ENCODE data around the gene ATP5F1E.

The ATP5F1E gene

DNA sequence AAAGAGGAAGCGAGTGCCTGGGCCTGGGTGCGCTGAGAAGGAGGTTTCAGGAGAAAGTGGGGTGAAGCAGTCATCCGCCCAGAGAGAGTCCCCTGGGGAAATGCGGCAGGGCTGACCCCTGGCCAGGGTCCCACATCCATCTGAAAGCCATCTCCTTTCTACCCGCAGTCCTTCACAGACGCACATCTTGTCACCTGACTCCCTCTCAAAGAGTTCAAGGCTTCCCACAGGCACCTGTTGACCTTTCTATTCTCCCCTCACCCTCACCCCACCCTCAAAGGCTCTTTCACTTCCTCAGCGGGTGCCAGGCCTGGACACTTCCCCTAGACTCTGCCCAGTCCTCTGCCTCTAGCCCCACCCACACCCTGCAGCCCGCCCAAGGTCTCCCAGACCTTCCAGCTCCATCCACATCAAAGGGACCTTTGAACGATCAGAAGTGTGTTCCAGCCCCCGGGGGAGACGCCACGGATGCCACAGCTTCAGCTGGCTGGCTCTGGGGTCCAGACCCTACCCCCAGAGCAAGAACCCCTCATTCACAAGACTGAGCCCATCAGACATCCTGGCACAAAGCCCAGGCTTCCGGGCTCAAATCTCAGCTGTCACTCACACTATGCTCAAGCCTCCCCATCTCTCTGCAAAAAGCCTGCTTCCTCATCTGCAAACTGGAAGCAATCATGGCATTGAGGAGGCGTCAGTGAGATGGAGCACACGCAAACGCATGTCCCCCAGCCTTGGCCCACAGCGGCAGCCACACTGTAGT lies 27.2 kb downstream of the ATP5F1E start:
- DNase-seq: no peak

- no peak for DNase-seq
Measured at GRCh38 chr20:59004493-59004762, 27.7 kb downstream of the ATP5F1E start.

- no peak for DNase-seq
Measured at GRCh38 chr20:59003836-59004492, 28.2 kb downstream of the ATP5F1E start.

GRCh38 chr20:59002874-59003399 lies 29.2 kb downstream of the ATP5F1E start:
- DNase-seq: no peak

GRCh38 chr20:59002388-59002787 lies 29.7 kb downstream of the ATP5F1E start:
- no peak for DNase-seq

GRCh38 chr20:59001449-59002171 lies 30.5 kb downstream of the ATP5F1E start:
- DNase-seq: no peak

- no peak for DNase-seq
Measured at GRCh38 chr20:59001068-59001448, 31.1 kb downstream of the ATP5F1E start.

DNA sequence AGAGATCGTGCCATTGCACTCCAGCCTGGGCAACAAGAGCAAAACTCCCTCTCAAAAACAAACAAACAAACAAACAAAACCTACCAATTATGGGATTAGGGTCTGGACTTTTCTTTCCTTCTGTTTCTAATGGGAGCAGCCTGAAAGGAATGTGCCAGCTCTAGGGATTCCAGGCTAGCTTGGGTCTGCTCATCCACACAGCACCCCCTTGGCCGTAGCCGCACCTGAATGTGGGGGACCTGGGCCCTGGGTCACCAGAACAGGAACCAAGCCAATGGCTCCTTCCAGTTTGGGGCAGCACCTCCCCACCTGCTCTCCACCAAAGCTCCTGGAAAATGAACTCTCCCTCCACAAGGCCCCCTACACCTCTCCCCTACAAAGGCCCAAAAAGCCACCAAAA lies 31.8 kb downstream of the ATP5F1E start:
- DNase-seq: no peak

DNA sequence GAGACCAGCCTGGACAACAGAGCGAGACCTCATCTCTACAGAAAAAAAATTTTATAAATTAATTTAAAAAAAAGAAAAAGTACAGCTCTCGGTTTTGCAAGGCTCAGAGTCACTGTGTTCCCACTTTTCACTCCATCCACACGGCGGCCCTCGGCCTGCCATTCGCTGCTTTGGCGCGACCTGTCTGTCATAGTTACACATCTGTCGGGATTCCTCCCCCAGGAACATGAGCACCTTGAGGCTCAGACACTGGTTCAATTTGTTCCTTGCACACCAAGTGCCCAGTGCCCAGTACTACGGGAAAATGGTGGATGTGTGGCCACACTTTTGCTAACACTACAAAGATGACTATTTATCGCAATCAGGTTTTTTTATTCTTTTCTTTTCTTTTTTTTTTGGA lies 33.5 kb downstream of the ATP5F1E start:
- no peak for DNase-seq

GRCh38 chr20:58997141-58997770 lies 34.9 kb downstream of the ATP5F1E start:
- DNase-seq: no peak

DNA sequence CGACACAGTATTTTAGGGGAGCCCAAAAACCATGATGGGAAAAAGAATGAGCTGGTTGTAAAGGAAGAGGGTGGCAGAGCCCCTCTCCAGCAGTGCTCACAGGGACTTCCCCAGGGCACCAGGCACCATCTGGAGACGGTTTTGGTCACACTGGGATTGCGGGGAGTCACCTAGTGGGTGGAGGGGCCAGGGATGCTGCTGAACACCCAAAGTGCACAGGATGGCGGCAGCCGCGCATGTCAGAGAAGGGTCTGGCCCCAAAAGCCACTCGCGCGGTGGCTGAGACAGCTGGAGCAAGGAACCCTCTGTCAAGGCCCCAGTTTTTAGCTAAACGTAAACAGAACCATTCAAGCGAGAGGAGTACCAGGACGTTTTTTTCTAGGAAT lies 35.9 kb downstream of the ATP5F1E start:
- no peak for DNase-seq

DNA sequence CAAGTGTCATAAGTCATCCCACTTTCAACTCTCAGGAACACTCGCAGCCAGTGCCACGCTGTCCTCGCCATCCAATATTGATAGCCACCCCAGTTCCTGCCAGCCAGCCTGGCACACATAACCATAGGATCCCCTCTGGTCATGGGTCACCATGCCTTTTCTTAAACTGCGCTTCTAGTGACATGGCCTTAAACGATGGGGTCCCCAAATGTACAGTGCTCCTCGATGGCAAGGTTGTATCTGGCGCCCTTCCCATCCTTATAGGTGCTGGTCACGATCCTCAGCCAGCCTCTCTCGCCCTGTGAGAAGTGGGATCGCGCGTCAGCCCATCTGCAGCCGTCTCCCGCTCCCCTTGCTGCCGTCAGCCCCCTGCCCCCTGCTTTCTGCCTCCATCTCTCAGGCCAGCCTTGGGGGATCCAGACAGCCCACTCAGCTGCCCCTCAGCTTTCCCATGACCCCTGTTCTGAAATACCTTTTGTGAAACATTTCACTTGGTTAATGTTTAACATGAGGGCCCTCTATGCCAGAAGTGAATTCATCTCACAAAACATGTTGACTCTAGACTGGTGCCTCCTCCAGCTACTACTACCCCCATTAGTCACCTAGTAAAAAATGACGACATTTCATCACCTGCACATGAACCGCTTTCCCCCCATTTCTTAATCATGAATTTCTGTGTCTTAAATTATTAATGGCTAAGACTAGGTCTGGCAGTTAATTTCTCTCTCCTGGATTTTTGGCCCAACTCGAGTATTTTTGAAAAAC lies 36.5 kb downstream of the ATP5F1E start:
- no peak for DNase-seq

GRCh38 chr20:58994390-58995159 lies 37.6 kb downstream of the ATP5F1E start:
- DNase-seq: no peak

DNA sequence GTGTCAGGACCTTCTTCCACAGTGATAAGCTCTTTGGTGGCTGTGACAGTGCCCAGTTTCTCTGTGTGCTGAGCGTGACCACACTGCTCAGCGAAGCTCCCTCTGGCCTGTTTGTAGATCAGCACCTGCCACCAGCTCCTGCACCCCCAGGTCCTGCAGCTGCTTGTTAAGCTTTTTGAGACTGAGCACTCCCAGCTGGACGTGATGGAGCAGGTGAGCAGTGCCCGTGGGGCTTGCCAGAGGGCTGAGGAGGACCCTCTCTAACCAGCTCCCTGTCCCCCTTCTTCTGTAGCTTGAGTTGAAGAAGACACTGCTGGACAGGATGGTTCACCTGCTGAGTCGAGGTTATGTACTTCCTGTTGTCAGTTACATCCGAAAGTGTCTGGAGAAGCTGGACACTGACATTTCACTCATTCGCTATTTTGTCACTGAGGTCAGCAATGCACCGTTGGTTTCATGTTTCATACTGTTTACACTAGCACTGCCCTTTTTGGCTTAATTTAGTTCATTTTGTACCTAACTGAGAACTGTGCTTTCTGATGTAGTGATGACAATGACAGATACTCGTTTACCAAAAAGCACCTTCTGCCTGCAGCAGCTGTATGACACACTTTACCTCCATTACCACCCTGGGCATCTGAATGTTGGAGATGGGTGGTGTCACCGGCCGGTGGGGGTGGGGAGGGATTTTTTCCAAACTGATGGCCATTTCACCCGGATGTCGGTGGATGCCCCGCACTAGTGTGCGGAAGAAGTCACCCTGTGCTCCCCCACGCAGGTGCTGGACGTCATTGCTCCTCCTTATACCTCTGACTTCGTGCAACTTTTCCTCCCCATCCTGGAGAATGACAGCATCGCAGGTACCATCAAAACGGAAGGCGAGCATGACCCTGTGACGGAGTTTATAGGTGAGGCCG lies 38.5 kb downstream of the ATP5F1E start:
- no peak for DNase-seq

DNA sequence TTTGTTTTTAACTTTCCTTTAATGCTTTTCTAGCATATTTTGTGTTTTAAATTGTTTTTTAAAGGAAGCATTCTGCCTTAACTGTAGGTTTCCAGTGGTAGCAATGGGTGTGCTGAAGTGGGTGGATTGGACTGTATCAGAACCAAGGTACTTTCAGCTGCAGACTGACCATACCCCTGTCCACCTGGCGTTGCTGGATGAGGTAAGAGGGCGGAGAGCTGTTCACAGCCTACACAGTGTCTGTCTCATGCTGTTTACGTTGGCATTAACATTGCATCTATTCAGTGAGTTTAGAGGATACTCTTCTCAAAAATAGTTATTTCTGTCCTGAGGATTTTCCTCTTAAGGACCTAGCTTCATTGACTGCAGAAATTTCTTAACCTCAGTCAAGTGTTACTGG lies 39.2 kb downstream of the ATP5F1E start:
- DNase-seq: no peak

- DNase-seq: no peak
Measured at GRCh38 chr20:58991715-58992114, 40.4 kb downstream of the ATP5F1E start.

DNA sequence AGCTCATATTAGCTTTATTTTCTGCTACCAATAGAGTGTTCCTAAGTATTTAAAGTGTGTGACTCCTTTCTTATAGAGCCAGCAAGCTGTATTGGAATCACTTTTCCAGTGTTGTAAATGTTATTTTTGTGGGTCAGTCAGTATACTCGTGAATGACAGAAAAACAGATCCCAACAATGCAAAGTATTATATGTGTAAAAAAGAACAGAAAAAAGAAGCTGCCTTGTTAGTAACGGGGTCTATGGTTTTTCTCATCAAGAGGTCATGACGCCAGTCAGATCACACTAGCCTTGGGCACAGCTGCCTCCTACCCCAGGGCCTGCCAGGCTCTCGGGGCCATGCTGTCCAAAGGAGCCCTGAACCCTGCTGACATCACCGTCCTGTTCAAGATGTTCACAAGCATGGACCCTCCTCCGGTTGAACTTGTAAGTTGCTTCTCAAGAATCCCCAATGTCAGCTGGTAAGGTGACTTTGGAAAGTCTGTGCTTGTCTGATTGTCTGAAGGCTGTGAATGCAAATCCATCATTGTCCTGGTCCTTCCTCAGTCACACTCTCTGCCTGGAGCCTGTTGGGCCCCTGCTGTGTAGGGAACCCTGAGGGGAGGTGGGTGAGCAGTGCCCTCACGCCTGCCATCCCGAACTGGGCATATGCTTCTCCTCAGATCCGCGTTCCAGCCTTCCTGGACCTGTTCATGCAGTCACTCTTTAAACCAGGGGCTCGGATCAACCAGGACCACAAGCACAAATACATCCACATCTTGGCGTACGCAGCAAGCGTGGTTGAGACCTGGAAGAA lies 41.3 kb downstream of the ATP5F1E start:
- DNase-seq: no peak

- no peak for DNase-seq
Measured at GRCh38 chr20:58989196-58989595, 42.9 kb downstream of the ATP5F1E start.

DNA sequence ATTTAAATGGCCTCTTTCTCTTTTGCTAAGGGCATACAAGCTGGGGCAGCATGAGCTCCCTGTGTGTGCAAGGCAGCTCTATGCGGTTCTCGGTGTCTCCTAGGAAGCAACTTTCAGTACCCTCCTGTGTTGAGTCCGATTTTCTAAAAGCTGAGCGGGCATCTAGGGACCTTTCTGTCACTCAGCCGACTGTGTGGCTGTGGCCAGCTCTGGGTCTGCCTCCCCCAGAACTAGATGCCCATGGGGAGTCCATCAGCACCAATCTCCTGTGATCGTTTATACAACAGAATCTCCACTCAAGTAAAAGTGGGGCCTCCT lies 43.6 kb downstream of the ATP5F1E start:
- DNase-seq: no peak

Data from left hindlimb (tissue), 1 donor.